HEK293 (cell line): Measurements from ENCODE around the gene OR4F15.
"Not testable (repeated sequence)": the region's sequence is repeated elsewhere in the genome, so short reads cannot be mapped to it uniquely, and the experiment has no call there.

Source experiments
- BCL11A ChIP-seq: fragments of 450-650 bp; formaldehyde crosslinking; IDR thresholded peaks from 2 replicates; pipeline ENCODE4 v1.5.1; 2016; ENCODE audit warnings: low read depth, missing biosample characterization, missing genetic modification characterization
- CTCF ChIP-seq: fragments of 450-650 bp; formaldehyde crosslinking; IDR thresholded peaks from 2 replicates; pipeline ENCODE4 v1.5.1; 2016; ENCODE audit warnings: missing biosample characterization, missing genetic modification characterization
- KLF16 ChIP-seq: fragments of 450-650 bp; formaldehyde crosslinking; IDR thresholded peaks from 2 replicates; pipeline ENCODE4 v1.5.1; 2017; ENCODE audit warnings: missing biosample characterization, missing genetic modification characterization
- SCRT1 ChIP-seq: fragments of 450-650 bp; formaldehyde crosslinking; IDR thresholded peaks from 2 replicates; pipeline ENCODE4 v1.5.1; 2016; ENCODE audit warnings: missing biosample characterization, missing genetic modification characterization, borderline replicate concordance
- ZBTB10 ChIP-seq: fragments of 450-650 bp; formaldehyde crosslinking; IDR thresholded peaks from 2 replicates; pipeline ENCODE4 v1.5.1; 2016; ENCODE audit warnings: missing biosample characterization, missing genetic modification characterization
- ZNF184 ChIP-seq: fragments of 450-650 bp; IDR thresholded peaks from 2 replicates; pipeline ENCODE4 v1.5.1; 2018; ENCODE audit warnings: missing biosample characterization, mild to moderate bottlenecking, missing genetic modification characterization
- ZNF274 ChIP-seq, 2 experiments: fragments of 200-500 bp in 1 of 2; fragments of 450-650 bp in 1 of 2; sonication (Bioruptor generic) in 1 of 2; formaldehyde crosslinking in 1 of 2; IDR thresholded peaks; 2 replicates each; pipeline versions ENCODE4 v1.5.1 to v1.6.1; 2014 to 2016; ENCODE audit warnings: borderline replicate concordance in 1 of 2, inconsistent platforms in 1 of 2, low read length in 1 of 2, missing biosample characterization in 1 of 2, missing genetic modification characterization in 1 of 2
- ZNF843 ChIP-seq: fragments of 450-650 bp; formaldehyde crosslinking; IDR thresholded peaks from 2 replicates; pipeline ENCODE4 v1.5.1; 2016; ENCODE audit warnings: missing biosample characterization, missing genetic modification characterization

- not testable (repeated sequence) for TF ChIP-seq CTCF (tag by site-specific recombination); KLF16 (tag by site-specific recombination); SCRT1 (tag by site-specific recombination); ZBTB10 (tag by site-specific recombination); BCL11A; ZNF843 (tag by site-specific recombination); ZNF184 (tag by site-specific recombination); ZNF274 (IDR thresholded peaks at IDR 0.05; ENCODE audit: low read length); ZNF274 (tag by site-specific recombination; IDR thresholded peaks at IDR 0.05; ENCODE audit: borderline replicate concordance)
Measured at GRCh38 chr15:101788001-101788400, 24.0 kb upstream of the OR4F15 start.
